ENCODE results near the gene CTAGE1.

Gene CTAGE1, protein sequence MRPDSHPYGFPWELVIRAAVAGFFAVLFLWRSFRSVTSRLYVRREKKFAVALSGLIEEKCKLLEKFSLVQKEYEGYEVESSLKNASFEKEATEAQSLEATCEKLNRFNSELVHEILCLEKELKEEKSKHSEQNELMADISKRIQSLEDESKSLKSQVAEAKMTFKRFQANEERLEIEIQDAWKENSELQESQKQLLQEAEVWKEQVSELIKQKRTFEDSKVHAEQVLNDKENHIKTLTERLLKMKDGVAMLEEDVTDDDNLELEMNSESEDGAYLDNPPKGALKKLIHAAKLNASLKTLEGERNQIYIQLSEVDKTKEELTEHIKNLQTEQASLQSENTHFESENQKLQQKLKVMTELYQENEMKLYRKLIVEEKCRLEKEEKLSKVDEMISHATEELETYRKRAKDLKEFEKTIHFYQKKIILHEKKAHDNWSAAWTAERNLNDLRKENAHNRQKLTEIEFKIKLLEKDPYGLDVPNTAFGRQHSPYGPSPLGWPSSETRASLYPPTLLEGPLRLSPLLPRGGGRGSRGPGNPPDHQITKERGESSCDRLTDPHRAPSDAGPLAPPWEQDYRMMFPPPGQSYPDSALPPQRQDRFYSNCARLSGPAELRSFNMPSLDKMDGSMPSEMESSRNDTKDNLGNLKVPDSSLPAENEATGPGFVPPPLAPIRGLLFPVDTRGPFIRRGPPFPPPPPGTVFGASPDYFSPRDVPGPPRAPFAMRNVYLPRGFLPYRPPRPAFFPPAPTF

DNA sequence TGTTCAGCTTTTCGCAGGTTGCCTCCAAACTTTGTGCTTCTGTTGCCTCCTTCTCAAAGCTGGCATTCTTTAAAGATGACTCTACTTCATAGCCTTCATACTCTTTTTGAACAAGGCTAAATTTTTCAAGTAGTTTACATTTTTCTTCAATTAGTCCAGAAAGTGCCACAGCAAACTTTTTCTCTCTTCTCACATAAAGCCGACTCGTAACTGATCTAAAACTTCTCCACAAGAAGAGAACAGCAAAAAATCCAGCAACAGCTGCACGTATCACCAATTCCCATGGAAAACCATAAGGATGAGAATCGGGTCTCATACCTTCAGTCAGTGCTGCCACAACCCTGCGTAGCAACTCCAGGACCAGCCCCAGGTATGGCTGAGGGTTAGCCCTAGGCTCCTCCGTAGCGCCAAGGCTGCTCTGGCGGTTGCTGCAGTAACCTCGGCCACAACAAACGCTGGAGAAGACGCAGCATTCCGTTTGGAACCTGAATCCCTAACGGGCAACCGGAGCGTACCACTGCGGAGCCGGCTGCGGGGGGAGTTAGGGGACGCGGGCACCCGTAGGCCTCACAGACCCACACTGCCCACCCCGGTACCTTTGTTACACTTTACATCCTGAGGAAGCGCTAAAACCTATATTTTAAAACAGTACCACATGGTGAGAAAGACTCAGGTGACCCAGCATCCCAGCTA, at the start of gene CTAGE1:
Gene CTAGE1, minus strand, starts transcription at position 420 of the 693 bp plus-strand sequence. Its CDS starts 104 bp downstream, at position 316.
- in situ Hi-C loops (cut with MboI; ENCODE audit: low sequenced_read_pairs), result no loop called here
- H3K9me3 ChIP-seq, result no peaks in the 10 kb centered on the region
- H3K4me1 ChIP-seq, result no peaks in the 10 kb centered on the region
- no peak within 1 kb of the TSS for H3K4me3 ChIP-seq
- H3K36me3 ChIP-seq (replicated peaks), result no peaks in the 10 kb centered on the region
- no peak for DNase-seq (ENCODE audit: low spot score in 2 of 2)
- H3K27me3 ChIP-seq (ENCODE audit: low read depth), result 0 out of 2 replicates have a peak, but pooled peaks cover 2% of the 10 kb centered on the region

DNA sequence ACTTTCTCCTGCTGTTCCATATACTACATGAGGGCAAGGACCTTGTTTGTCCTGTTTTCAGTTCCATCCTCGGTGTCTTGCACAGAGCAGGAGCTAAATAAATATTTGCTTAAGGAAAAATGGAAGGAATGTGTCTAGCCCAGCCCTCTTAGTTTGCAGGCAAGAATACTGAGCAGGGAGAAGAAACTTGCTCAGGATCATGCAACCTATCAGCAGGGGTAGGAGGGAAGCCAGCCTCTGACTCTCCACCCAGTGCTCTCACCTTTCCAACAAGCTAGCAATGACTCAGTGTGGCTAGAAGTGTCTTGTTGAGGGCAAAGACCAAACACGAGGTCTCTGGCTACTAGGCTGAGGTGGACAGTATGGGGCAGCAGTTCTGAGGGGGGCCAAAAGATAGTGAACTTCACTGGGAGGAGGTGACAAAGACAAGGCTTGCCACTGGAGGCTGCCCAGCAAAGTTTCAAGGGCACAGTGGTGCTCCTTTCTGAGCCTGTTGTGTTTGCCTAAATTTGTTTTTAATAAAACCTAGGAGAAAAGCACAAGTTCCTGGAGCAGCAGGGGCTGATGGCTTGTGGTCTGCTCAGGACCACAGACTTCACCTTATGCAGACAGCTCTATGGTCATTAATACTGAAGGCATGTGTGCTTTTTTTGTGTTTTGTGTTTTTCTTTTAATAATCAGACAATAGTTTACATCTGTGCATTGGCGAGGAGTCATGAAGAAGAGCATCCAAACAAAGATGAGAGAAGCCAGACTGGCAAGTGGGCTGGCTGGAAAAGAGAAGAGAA, 49.1 kb upstream of the CTAGE1 start:
- Histone ChIP-seq H3K27me3 (ENCODE audit: low read depth) (no peaks in the 10 kb centered on the region), H3K36me3 (replicated peaks) (no peaks in the 10 kb centered on the region), H3K9me3 (no peaks in the 10 kb centered on the region; the same call in 1 of the 2 replicates), H3K4me1 (no peaks in the 10 kb centered on the region; the same call in 1 of the 2 replicates), H3K4me3 (no peak overlapping the region)
- DNase-seq (ENCODE audit: low spot score in 2 of 2), result no peak
- in situ Hi-C loops (cut with MboI; ENCODE audit: low sequenced_read_pairs), result no loop called here

DNA sequence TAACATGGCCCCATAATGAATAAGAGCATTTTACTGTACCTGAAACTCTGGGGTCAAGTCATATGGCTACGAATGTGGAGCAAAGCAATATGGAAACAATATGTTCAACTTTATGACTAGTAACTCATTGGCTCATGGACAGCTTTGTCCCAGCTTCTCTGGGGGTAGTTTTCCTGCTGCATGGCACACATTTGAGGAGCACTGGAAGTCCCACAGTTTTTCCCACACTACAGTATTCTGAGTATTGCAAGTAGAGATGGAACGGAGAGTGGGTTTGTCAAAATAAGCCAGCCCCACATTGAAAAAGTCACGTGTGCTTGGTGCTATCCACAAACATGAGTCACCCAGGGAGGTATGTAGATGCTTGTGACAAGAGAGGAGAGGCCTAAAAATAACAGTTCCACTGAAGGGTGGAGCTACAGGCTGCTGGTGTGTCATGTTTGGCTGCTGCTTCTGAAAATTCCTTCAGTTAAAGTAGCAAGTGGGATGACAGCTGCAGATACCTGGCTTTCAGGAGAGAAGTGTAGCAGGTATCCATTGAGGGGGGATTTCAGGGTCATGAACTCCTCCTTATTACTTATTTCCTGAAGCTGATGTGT, 48.2 kb upstream of the CTAGE1 start:
- Histone ChIP-seq H3K4me3 (no peak overlapping the region), H3K36me3 (replicated peaks) (no peaks in the 10 kb centered on the region), H3K27me3 (ENCODE audit: low read depth) (no peaks in the 10 kb centered on the region), H3K9me3 (no peaks in the 10 kb centered on the region; the same call in 1 of the 2 replicates), H3K4me1 (no peaks in the 10 kb centered on the region; the same call in 1 of the 2 replicates)
- in situ Hi-C loops (cut with MboI; ENCODE audit: low sequenced_read_pairs), result no loop called here
- no peak for DNase-seq (ENCODE audit: low spot score in 2 of 2)

DNA sequence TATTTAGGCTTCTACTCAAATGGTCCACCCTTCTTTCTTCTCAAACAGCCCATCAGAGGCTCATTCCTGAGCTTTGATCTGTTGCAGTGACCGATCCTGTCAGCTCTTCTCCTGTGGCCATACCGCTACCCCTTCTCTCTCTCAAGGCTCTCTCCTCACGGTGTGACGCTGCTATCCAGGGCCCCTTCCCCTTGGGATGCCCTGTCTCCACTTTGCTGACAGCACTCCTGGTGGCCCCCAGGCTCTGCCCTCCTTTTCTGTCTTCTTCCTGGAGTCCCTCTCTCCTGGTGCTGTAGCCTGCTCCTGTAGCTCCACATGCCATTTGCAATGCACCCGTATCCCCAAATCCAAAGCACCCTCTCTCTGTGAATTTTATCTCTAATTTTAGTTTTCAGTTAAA, 45.4 kb upstream of the CTAGE1 start:
- H3K27me3 ChIP-seq (ENCODE audit: low read depth), result no peaks in the 10 kb centered on the region

DNA sequence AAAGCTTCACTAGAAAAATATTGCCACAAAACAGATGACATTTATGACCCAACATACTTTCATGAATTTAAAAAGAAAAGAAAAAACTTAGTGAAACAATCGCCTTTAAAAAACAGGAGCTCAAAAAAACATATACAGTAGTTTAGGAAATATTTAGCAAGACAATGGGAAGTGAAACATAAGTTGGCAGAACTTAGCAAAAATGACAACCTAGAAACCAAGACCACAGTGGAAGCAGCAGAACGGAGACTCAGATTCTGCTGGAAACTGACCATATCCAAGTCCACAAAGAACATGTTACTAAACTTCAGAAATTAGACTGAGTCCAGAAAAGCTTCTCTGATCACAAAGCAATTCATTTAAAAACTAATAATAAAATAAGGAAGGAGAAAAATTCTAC, 41.8 kb upstream of the CTAGE1 start:
- in situ Hi-C loops (cut with MboI; ENCODE audit: low sequenced_read_pairs), result no loop called here
- H3K4me3 ChIP-seq, result no peak overlapping the region
- peaks cover 3% of the 10 kb centered on the region; the same call in 1 of the 2 replicates for H3K27me3 ChIP-seq (ENCODE audit: low read depth)
- DNase-seq (ENCODE audit: low spot score in 2 of 2), result no peak
- no peaks in the 10 kb centered on the region for H3K4me1 ChIP-seq
- no peaks in the 10 kb centered on the region for H3K9me3 ChIP-seq
- no peaks in the 10 kb centered on the region for H3K36me3 ChIP-seq (replicated peaks)

More for the DNA sequence above, 45.4 kb upstream of the CTAGE1 start:
- H3K4me1 ChIP-seq, result no peaks in the 10 kb centered on the region
- in situ Hi-C loops (cut with MboI; ENCODE audit: low sequenced_read_pairs), result no loop called here
- H3K4me3 ChIP-seq, result no peak overlapping the region
- H3K9me3 ChIP-seq, result no peaks in the 10 kb centered on the region; the same call in 1 of the 2 replicates
- no peaks in the 10 kb centered on the region for H3K36me3 ChIP-seq (replicated peaks)
- DNase-seq (ENCODE audit: low spot score in 2 of 2), result no peak

DNA sequence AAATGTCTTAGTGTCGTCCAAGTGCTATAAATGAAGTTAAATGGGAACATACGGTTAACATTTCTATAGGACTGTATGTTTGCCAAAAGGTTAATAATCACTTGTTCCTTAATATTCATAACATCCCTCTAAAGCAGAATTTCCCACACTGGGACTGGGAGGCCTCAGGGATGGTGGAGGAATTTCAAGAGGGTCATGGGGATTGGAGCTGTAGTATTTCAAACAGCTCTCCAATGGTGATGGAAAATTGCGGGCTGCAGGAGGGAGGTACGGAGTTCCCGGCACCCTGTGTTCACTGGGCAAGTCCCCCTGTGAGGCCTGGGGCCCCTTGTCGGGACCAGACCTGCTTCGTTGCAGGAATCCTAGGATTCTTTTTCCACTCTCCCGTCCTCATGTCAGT, 39.8 kb upstream of the CTAGE1 start:
- H3K27me3 ChIP-seq (ENCODE audit: low read depth), result peaks cover 3% of the 10 kb centered on the region; the same call in 1 of the 2 replicates
- no peak for DNase-seq (ENCODE audit: low spot score in 2 of 2)
- in situ Hi-C loops (cut with MboI; ENCODE audit: low sequenced_read_pairs), result no loop called here
- no peaks in the 10 kb centered on the region for H3K36me3 ChIP-seq (replicated peaks)
- no peak overlapping the region for H3K4me3 ChIP-seq
- no peaks in the 10 kb centered on the region for H3K4me1 ChIP-seq
- H3K9me3 ChIP-seq, result no peaks in the 10 kb centered on the region

DNA sequence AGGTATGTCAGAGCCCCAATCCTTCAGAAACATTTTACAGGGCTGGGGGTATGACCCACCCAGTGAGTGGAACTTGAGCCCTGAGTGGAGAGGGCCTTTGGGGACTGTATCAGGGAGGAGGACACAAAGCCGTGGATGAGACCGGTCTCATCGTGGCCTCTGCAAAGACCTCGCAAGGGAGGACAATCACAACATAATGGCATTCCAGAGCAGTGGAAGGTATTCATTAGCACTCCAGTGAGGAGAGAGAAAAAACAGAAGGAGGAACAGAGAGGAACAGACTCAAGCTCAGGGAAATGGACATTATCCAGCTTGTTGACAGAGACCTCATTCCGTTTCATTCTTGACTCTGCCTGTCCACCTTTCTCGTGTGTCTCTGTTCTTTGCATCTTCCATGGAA, 38.8 kb upstream of the CTAGE1 start:
- Histone ChIP-seq H3K9me3 (no peaks in the 10 kb centered on the region), H3K36me3 (replicated peaks) (no peaks in the 10 kb centered on the region), H3K27me3 (ENCODE audit: low read depth) (peaks cover 3% of the 10 kb centered on the region; the same call in 1 of the 2 replicates), H3K4me3 (no peak overlapping the region), H3K4me1 (no peaks in the 10 kb centered on the region)
- no peak for DNase-seq (ENCODE audit: low spot score in 2 of 2)
- in situ Hi-C loops (cut with MboI; ENCODE audit: low sequenced_read_pairs), result no loop called here

DNA sequence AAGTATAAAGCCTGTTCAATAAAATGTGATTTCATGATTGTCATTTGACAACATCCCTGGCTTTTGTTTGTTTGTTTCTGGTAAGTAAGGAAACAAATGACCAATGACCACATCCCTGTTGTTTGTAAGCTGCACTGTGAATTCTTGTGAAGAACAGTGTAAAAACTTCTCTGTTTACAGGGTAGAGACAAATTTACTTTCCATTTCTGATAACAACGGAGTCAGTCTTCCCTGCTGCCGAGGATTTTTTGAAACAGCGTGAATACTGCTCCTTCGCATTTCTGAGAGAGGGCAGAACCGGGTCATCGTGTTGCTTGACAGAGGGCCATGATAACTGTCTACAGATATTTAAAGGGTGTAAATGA, 38.4 kb upstream of the CTAGE1 start:
- Histone ChIP-seq H3K4me3 (no peak overlapping the region), H3K4me1 (no peaks in the 10 kb centered on the region), H3K36me3 (replicated peaks) (no peaks in the 10 kb centered on the region), H3K27me3 (ENCODE audit: low read depth) (peaks cover 3% of the 10 kb centered on the region; the same call in 1 of the 2 replicates), H3K9me3 (no peaks in the 10 kb centered on the region)
- no peak for DNase-seq (ENCODE audit: low spot score in 2 of 2)
- in situ Hi-C loops (cut with MboI; ENCODE audit: low sequenced_read_pairs), result no loop called here

DNA sequence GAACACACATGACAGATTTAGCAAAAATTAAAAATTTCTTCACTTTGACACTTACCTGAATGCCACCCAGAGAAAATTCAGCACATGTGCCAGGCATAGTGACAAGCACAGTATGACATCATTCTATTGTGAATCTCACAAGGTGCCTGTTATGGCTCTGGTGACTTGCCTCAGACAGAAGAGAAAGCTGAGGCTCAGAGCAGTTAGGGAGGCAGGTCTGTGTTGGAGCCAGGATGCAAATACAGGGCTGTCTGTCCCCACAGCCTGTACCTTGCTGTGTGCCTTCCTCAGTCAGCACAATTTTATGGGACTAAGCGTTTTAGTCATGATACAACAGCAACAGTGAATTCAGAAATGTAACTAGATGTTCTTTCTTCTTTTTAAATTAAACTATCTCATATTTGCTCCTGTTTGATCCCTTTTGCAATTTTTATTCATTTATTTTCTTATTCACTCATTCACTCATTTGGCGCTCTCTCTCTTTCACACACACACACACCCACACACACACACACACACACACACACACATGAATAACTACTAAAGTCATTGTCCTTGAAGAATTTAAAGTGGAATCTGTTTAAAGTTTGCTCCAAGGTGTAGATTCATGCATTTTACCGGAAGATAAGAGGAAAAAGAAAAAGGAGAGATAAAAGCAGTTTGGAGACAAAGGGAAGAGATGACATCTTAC, 37.9 kb upstream of the CTAGE1 start:
- no peaks in the 10 kb centered on the region for H3K36me3 ChIP-seq (replicated peaks)
- H3K27me3 ChIP-seq (ENCODE audit: low read depth), result peaks cover 3% of the 10 kb centered on the region; the same call in 1 of the 2 replicates
- H3K9me3 ChIP-seq, result no peaks in the 10 kb centered on the region
- no peak overlapping the region for H3K4me3 ChIP-seq
- no peaks in the 10 kb centered on the region for H3K4me1 ChIP-seq
- DNase-seq (ENCODE audit: low spot score in 2 of 2), result no peak
- in situ Hi-C loops (cut with MboI; ENCODE audit: low sequenced_read_pairs), result no loop called here

DNA sequence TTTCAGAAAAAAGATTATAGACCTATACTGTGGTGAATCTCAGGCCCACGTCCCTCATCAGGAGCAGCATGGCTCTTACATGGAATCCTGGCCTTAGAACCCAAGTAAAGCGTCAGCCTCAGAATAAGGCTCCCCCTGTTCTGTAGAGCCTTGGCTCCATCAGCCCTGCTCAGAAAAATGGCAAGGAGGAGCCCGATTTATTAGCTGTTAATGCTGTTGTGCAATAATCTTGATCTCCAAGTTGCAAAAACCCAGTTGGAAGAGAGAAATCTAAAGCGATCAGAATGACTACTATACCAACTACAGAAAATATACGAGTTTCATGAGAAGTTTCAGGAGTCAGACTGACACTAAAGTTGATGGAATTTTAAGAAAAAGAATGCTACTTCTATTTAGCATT, 35.6 kb upstream of the CTAGE1 start:
- H3K27me3 ChIP-seq (ENCODE audit: low read depth), result peaks cover 3% of the 10 kb centered on the region; the same call in 1 of the 2 replicates

DNA sequence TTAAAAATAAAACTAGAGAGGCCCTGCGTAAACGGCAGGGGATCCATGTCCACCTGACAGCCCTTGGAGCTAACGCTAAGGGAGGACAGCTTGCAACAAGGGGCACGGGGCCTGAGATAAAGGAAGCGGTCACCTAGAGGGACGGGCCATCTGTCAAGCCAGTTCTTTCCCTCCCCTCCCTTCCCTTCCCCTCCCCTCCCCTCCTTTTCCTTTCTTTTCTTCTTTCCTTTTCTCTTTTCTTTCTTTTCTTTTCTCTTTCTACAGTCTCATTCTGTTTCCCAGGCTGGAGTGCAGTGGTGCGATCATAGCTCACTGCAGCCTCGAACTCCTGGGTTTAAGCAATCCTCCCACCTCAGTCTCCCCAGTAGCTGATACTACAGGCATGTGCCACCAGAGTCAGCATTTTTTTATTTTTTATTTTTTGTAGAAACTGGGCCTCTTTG, 34.5 kb upstream of the CTAGE1 start:
- Histone ChIP-seq H3K9me3 (no peaks in the 10 kb centered on the region), H3K4me1 (no peaks in the 10 kb centered on the region), H3K4me3 (no peak overlapping the region), H3K27me3 (ENCODE audit: low read depth) (peaks cover 2% of the 10 kb centered on the region; the same call in 1 of the 2 replicates), H3K36me3 (replicated peaks) (no peaks in the 10 kb centered on the region)
- no peak for DNase-seq (ENCODE audit: low spot score in 2 of 2)
- in situ Hi-C loops (cut with MboI; ENCODE audit: low sequenced_read_pairs), result no loop called here

More for the DNA sequence above, 35.6 kb upstream of the CTAGE1 start:
- in situ Hi-C loops (cut with MboI; ENCODE audit: low sequenced_read_pairs), result no loop called here
- Histone ChIP-seq H3K4me3 (no peak overlapping the region), H3K36me3 (replicated peaks) (no peaks in the 10 kb centered on the region), H3K4me1 (no peaks in the 10 kb centered on the region), H3K9me3 (no peaks in the 10 kb centered on the region)
- DNase-seq (ENCODE audit: low spot score in 2 of 2), result no peak

DNA sequence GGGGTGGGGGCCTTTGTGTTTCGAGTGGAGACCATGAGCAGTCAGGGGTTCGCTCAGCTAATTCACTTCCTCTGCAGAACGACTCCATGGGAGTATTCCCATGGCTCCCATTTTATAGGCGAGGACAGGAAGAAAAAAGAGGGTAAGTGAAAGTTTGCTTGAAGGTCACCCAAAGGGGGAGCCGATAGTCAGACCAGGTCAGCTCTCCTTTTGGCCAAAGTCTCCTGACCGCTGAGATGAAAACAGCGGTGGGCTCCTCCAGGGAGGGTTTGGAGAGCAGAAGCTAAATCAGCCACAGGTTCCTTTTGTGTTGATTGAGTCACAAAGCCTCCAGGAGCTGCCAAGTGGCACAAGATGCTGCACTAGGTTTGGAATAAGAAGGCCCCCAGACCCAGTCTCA, 34.1 kb upstream of the CTAGE1 start:
- no peaks in the 10 kb centered on the region for H3K27me3 ChIP-seq (ENCODE audit: low read depth)
- H3K36me3 ChIP-seq (replicated peaks), result no peaks in the 10 kb centered on the region
- no peak overlapping the region for H3K4me3 ChIP-seq
- no peaks in the 10 kb centered on the region for H3K4me1 ChIP-seq
- no peak for DNase-seq (ENCODE audit: low spot score in 2 of 2)
- in situ Hi-C loops (cut with MboI; ENCODE audit: low sequenced_read_pairs), result no loop called here
- H3K9me3 ChIP-seq, result no peaks in the 10 kb centered on the region
